NOMO-1 treated with dmso at 0.1 percent for 144 hours (cell line): ENCODE data around the gene EFNA5.
"Not testable (repeated sequence)": the region's sequence is repeated elsewhere in the genome, so short reads cannot be mapped to it uniquely, and the experiment has no call there.

Experiments used
- DNase-seq: peaks from one replicate; lab custom pipeline; 2025; ENCODE audit not compliant: unreplicated experiment; lab: John Stamatoyannopoulos, UW

EFNA5 gene

DNA sequence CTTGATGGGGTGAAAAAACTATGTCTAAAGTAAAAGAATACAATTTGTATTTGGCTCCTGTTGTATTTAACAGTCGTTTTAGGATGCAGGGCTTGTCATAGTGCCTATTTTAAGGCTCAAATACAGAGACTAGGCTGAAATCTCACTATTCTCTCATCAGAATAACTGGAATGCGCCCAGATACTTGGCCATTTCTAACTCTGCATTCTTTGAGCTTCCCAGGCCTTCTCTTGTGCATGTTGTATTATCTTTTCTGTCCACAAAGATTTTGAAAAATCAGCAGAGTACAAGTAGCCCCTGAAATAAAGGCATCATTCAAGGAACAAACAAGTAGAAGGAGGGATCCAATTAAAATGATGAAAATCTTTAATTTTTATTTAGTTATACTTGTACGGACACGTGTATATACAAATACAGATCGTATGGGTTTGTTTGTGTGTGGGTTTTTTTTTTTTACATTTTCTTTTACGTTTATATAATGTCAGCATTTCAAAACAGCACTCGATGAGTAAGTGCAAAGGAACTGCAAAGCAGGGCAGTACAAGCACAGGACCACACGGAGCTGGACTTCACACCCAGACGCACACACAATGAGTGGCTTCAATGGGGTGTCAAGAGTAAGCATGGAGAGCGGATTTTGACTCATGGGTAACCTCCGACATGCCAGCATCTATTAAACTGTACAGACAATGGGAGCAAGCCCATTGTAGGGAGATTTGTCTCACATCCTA, 294.0 kb downstream of the EFNA5 start:
- DNase-seq = no peak

DNA sequence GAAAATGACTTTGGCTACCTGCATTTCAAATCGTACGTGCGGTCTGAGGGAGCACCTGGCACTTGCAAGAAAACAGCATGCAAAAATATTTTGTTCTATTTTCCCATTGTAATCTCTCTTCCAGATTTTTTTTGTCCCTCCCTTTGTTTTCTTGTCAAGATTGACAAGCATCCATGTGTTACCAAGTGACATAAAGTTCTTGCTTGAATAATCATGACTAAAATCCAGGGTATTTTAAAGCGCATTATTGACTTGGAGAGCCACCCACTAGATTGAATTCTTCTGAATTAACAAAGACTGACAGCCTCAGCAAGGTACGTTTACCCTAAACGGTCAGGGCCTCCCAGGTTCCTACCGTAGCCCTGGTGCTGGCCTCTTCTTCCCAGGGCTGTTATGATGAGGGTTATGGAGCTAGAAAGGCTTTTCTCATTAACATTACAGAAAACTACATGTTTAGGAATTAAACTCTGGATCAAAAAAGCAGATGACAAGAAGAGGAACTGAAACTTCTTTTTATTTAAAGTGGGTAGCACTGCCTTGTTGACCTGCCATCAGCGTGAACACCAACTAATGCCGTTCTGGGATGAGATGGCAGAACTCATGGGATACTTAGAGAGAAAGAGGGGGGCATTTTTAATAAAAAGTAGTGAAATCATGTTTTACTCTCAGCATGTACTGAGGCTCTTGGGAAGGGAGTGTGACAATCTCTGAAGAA, 297.0 kb downstream of the EFNA5 start:
- no peak for DNase-seq

DNA sequence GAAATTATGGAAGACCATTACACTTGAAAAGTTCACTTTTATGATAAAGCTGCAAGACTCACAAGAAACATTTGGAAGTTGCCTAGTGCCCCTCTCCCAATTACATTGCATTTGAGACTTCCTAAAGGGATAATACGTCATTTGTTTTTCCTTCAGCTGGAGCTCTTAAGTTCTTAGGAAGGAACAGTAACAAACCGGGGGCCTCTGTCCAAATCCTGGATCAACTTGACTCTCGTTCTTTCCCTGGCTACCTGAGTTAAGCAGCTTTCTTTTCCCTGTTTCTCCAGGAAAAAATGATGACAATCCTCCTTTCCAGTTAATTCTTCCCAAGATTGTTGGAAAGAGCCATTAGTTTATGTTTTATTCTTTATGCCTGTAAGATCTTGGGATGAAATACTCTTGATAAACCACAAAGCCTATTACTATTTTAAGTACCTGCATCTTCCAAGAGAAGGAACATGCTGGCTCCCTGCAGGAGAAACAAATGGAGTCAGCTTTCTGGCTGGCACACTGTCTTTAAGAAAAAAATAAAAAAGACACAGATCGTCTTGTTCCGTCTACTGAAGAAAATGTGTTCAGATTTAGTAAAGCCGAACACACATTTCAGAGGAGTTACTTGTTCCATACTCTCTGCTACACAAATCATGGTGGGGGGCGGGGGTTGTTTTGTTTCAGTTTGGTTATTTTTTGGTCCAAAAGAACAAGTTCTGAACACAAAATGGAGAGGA, 297.9 kb downstream of the EFNA5 start:
- DNase-seq = no peak

DNA sequence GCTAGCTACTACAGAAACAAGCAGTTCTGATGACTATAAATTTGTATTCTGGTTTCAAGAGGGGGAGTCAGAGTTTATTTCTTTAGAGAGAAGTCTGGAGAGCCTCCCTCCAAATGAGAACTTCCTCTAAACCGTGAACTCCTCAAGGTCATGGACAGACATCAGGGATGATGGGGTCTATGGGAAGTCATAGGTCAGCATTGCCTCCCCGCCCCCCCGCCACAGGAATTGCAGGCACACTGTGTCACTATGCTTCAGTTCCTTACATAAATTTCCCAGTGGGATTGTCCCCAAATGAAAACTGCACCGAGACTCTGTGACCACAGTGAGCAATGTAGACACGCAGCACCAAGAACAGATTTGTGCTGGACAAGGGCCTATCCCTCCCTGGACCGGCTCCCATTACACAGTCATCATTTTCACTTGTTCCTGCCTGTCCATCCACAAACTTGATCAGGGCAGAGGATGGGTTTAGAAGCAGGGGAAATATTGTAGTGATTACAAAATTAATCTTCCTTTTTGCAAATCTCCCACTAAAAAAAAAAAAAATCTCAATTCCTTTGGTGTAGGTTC, 300.3 kb downstream of the EFNA5 start:
- no peak for DNase-seq

DNA sequence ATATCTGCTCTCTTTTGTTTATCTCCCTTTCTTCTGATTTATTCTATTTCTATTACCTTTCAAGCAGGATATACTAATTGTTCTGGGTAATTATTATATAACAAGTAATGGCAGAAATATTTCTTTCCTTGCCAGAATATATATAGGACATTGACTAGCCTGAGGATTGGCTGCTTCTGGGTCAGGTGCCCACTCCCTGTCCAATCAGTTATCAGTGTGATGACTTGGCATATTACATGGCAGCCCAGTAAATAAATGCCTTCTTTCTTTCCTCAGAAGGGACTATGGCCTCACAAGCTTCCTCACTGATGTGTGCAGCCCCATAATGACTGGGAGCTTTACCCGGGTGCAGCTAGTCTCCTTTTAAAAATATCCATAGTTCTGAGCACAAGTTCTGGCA, 301.1 kb downstream of the EFNA5 start:
- no peak for DNase-seq

DNA sequence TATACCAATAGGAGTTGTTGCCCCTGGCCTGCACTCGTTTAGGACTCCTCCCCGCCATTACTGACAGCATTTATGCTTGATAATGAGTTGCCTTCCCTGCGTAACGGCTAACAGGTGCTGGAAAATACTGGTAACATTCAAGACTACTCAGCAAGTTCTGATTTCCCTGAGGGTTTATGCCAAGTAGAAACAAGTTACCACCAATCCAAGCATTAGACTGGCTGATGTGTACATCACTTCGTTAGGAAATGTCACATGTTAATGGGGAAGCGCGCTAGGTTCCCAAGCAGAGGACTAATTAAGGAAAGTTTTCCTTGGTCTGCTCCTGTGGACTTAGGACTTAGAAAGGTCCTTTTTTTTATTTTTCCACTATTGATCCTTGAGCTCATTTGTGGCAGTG, 302.1 kb downstream of the EFNA5 start:
- DNase-seq = no peak

DNA sequence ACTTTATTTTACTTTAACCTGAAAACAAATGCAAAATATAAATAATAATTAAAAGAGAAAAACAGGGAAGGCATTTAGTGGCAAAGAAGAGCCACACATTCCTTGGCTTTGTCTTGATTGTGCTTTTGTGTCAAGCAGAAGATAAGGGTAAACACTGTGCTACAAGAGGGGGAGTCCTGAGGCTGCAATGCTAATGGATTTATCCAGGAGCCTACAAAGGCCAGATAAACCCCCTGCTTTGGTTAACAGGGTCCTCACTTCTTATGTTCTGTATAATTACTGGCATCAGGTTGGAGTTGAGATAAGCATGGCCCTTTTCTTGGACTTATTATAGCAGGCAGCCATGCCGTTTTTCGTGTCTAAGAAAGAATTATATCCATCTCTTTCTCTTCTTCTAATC, 302.8 kb downstream of the EFNA5 start:
- DNase-seq = no peak

DNA sequence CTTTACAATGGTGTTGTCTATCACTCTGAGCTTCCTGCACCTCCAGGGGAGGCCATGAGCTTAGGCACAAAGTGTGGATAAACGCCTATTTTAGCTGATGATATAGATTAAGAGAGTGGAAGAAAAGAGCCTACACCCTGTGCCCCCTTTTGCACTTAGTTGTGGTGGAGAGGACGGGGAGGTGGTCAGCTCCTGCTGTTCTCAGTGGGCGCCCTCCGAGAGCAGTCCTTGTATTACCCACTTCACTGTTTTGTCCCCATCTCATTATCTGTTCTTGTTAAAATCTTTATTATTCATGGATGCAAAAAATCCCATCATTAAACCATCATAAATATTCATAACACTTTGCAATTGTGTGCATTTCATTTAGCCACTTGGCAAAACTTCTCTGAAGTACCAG, 303.3 kb downstream of the EFNA5 start:
- DNase-seq = no peak

DNA sequence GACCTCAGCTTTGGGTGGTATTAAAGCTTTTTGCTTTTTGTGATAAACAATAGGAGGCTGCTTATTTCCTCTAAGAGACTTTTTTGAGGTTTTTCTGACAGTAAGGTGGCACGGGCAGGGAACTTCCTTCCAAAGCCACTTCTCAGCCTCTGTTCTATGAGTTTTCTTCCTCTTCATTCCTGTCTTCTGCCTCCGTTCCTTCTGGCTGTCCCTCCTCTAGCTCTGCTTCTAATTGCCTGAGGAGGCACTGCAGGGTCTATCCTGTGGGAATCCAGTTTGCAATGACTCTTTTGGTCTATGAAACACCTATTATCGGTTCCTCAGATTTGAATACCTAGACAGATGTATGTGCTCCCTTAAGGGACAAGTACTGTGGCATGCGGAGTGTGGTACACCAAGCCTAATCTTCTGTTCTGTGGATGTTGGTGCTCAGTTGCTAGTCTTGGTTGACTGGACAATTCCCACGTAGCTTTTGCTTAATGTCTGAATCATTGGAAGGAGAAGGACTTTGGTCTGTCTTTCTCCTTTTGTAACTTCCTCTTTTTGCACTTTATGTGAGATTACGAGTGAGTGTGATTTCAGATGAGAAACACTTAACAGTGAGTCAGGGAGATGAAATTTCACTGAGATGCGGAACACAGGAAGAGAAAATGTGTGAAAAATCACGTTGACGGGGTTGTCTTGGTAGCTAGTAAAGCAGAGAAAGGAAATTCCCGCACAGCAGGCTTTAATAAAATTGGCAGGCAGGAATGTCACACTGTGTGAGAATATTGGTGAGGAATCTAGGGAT, 305.2 kb downstream of the EFNA5 start:
- DNase-seq = peak; percentile 50

DNA sequence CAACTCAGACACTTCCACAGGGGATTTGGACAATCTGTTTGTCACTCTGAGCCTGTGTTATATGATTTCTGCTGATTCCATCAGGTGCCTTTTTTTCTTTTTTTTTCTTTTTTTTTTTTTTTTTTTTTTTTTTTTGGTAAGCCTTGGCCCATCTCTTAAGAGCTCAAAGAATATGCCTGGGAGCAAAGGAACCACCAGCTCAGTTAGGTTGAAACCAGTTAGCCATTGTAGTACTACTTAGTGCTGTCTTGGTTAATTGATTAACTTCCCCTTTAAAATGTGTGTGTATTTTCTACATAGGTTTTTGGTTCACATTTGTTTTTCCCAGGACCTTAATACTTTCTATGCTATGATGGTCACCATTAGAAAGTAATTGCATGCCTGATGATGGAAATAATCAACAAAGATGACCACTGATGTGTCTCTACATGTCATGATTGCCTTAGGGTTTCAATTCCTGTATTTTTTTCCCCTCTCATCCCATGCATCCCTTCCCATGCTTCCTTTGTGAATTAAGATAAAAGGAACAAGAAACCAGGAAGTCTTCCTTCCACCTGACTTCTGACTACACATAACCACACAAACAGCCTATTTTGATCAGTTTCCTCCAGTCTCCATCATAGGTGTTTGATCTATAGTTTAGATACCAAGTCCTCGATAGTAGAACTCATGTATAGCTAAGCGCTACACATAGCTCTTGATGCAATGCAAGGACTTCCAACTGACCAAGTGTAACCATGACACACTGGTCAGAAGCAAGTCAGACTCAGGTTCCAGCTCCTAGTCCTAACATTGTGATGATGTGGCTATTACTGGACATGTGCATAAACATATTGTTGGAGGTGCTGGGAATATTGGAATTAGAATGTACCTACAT, 306.1 kb downstream of the EFNA5 start:
- no peak for DNase-seq

DNA sequence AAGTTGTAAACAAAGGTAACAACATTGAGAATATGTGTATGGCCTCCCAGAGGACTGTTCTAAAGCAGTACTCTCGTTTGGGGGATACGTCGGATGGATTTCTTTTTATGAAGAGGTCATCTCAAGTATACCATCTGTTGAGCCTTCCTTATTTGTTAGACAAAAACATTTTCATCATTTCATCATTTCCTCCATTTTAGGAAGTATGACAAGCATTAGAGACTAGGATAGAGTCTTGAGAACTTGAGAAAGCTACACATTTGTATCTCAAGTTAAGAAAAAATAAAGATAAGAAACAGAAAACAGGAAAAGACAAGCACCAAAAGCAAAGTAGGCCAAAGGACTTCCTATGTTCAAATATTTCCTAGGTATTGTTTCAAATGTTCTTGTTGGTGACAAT, 307.0 kb downstream of the EFNA5 start:
- DNase-seq = no peak

DNA sequence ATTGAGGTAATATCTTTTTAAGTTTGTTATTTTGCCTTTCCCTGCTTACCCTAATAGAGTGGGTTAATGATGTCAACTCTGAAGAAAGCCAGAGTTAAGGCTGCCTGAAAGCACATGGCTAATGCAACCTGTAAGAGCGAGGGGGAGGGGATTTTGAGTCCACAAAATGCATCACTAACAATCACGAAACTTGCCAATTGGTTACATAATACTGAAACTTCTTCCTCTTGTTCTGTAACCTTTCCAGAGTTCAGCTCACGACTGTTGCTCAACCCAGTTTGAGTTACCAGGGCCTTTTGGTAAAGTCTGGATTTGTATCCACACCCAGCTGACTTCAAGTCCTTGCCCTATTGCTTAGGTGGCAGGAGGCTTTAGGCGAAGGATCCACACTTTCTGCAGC, 308.8 kb downstream of the EFNA5 start:
- peak; percentile 86 for DNase-seq

DNA sequence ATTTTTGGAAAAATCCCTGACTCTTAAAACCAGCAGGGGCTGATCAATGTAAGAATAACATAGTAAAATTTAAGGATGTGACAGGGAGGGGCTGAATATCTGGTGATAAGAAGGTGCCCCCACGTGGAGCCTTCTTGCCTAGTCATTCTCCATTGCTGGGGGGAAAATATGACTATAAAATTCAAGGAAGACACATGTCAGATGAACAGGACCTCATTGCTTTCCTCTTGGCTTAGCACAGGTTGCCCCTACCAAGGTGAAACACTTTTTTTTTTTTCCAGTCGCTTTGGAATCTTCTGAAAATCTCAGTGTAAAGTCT, 310.9 kb downstream of the EFNA5 start:
- DNase-seq = no peak

DNA sequence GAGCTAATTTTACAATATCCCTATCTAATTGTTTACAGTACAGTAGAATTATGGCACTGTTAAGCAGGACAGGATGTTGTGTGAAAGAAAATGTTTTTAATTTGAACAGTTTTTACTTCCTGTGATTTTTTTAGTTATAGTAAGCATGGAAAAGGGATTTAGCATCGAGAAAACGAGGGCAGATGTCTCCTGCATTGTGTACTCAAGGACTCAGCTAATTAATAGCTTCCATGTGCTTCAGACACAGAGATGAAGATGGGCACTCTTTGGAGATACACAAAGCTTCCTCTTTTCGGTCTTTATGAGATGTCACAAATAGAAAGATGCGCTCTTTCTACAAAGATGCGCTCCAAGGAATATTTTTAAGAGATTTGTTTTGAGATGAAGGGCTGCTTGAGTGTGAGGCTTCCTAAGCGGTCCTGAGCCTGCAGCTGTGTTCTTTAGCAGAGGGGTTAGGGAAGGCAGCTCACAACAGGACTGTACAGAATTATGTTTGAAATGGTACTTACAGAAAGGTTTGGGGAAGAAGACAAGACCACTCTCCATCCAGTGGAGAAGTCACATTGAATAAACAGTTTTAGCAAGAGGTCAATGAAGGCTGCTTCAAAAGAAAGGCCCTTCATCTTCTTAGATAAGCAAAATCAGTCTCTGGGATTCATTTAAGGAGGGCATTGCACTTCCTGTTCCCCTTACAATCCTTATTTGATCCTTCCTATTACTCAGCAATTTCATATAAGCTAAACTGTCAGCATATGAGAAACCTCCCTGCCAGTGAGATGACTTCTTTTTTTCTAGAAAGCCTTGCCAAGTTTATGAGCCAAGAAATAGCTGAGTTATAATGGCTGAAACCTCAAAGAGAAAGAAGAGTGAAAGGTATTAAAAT, 311.5 kb downstream of the EFNA5 start:
- peak; percentile 37 for DNase-seq

DNA sequence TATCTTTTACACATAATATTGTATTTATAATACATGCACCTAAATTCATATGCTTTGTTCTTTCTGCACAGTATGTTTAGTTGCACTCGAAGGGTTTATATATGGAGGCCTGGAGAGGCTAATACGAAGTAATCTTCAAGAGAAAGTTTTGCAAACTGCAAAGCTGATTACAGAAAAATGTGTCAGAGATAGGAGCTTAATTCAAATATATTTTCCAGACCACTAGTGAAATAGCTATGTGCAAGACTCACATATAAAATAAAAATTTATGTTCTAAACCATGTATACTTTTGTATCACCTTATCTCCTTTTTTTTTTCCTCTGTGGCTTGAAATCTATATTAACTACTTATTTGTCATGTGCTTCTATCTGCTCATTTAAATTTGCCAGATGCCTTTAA, 313.8 kb downstream of the EFNA5 start:
- DNase-seq = no peak

DNA sequence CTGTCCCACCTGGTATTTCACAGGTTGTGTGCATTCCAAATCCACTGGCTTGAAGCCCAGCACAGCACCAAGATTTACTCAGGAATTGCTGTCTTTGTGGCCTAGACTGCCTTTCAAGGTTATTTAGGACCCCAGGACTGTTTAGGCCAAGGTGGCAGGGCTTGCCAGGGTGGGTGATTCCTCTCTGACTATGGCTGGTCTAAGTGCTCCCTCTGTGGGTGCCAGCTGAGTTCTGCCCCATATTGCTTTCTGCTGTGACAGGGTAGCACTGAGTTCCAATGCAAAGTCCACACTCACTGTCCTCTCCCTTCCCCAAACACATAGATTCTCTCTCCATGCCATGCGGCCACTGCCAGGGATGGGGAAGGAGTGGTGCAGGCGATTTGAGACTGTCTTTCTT, 318.2 kb downstream of the EFNA5 start:
- no peak for DNase-seq

DNA sequence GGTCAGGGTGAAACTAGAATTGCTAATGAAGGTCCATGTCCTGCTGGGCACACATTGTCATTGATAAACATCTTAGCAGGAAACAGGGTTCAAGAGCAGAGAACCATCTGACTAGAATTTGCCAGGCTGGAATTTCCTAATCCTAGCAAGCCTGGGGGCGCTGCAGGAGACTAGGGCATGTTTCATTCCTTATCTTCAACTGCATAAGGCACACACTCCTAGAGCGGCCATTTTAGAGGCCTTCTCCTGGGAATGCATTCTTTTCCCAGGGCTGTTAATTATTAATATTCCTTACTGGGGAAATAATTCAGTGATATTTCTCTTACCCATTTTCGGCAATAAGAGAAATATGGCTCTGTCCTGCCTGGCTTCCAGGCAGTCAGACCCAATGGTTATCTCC, 324.2 kb downstream of the EFNA5 start:
- DNase-seq = not testable (repeated sequence)

DNA sequence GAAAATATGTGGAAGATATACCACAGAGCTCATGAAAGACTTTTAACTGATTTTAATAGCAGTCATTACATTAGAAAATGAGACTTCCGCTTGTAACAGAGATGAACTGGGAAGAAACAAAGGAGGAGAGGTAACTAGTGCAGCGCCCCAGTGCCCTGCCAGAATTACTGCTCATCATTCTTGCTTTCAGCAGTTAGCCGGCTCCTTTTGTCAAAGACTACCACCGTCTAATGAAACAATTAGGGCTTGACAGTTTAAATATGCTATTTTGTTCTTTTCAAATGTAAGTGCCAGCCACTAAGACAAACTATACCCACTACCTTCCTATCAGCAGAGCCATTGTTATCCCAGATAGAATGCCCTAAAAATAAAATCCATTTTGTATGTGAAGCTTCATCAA, 328.4 kb downstream of the EFNA5 start:
- no peak for DNase-seq

DNA sequence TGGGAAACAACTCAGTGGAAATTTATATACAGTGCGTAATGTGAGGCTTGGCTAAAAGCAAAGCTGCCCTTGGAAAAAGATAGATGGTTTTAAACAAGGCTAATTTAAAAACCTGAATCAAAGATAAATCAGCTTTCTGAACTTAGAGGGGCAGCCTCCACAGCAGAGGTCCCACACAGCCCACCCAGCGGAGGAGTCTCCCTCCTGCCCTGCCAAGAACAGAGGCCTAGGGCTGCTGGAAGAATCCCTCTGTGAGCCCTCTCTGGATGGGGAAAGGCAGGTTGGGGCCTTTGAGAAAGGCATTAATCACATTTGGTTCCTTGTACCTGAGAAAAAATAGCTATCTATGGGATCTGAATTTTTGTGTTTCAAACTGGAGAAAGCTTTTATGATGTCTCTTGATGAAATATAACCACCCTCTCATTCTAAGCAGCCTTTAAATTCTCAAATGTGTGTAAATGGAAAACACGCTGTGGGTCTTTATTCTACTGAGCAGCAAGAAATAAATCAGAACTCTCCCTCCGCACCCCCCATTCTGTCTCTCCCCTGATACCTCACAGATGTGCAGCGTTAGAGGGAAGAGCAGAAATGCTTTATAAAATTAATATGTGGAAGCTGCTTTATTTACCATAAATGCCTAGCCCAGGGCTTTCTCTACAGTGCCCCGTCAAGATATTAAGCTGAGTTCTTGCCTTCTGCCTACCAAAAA, 329.2 kb downstream of the EFNA5 start:
- no peak for DNase-seq
